OCI-LY3 (cell line): ENCODE data around the gene ARHGAP40.

Experiments used
- CTCF ChIP-seq: fragments of 200-600, 300-600 bp; sonication (generic); IDR thresholded peaks from 2 replicates; pipeline ENCODE4 v1.5.1; 2014; ENCODE audit warnings: antibody characterized with exemption, low read length, low read depth
- EZH2phosphoT487 ChIP-seq: fragments of 200-600 bp; shearing (Covaris generic); IDR thresholded peaks from 2 replicates; pipeline ENCODE4 v1.6.1; 2018; ENCODE audit warnings: antibody characterized with exemption, mixed run types, low read depth

GRCh38 chr20:38573413-38573812 is 28.2 kb upstream of the ARHGAP40 start:
- TF ChIP-seq CTCF, result no peak
- no peak for TF ChIP-seq EZH2phosphoT487
